ENCODE data around the gene TWNK. TPM values are rescaled to one million over a fixed set of nuclear protein-coding genes. Genes with fewer than 3 reads are reported as not detected.

Gene TWNK
- total and polyA plus RNA-seq, 10 donors = 5.6 to 9.9 (median 8.2) TPM

DNA sequence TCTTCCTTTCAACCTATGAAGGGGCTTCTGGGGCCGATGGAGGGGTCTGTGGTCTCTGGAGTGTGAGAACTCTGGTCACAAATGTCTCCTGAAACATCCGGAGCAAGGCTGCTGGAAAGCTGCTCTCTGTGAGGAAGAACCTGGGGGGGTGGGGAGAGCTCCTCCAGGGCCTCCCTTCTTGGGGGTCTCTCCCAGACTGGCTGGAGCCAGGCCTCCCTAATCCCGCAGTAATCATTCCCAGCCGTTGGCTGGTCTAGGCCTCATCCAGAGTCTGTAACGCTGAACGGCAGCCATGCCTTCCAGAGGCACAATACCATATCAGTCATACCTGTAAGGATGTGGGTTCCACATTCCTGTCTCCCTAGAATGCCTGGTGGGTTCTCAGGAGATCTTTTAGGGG is 7.8 kb downstream of the TWNK start:
- TF ChIP-seq POLR2AphosphoS5 (IDR thresholded peaks at IDR 0.05) (no peak), CTCF (IDR thresholded peaks at IDR 0.05 in 8 of 11, conservative IDR thresholded peaks at IDR 0.05 in 3 of 11) (no peak), POLR2A (IDR thresholded peaks at IDR 0.05) (no peak)
- intact Hi-C loops (cut with DNase I; ENCODE audit: low total_unique reads) = no loop called here
- Histone ChIP-seq H3K4me1 (peaks cover 17 to 46% (median 32%) of the 10 kb centered on the region in 6 donors), H3K9me3 (no peaks in the 10 kb centered on the region), H3K4me3 (no peak overlapping the region), H3K27ac (peak overlapping the region in 1 of 8 donors; percentile 95), H3K36me3 (peaks cover 0 to 44% (median 30%) of the 10 kb centered on the region in 6 donors), H3K27me3 (replicated peaks in 1 of 7) (no peaks in the 10 kb centered on the region)
- 67 to 85% (median 78%) methylated on average over 6 of the region's 6 CpGs for WGBS, 5 donors
- no peak for DNase-seq

DNA sequence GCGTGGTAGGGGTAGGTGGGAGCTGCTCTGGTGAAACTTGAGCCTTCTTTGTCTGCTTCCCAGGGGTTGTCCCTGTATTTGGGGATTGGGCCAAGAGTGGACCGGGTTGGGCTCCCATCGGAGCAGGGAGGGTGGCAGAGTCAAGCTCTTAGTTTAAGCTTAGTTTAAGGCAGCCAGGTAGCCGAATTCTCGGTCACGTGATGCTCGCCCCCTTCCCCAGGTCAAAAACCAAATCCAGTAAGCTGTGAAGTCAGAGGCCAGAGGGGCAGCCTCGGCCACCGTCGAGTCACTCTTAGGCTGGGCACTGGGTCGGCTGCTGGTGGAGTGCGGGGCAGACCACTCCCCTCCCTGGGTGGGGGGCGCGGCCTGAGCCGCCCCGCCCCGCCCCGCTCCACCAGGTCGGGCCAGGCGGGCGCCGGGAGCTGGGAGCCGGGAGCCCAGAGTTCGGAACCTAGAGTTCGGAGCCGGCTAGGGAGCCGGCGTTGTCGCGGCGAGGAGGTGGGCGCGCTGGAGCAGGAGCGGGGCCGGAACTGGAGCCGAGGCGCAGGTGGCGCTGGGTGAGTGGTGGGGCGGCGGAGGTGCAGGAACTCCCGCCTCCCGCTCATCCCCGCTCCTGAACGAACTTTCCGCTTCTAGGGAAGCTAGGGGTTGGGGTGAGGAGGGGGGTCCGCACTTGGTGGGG is 9.5 kb downstream of the TWNK start:
- H3K36me3 ChIP-seq = peaks cover 0 to 28% (median 14%) of the 10 kb centered on the region in 6 donors
- no peaks in the 10 kb centered on the region for H3K9me3 ChIP-seq
- peak overlapping the region; percentile 64 to 91 (median 80) for H3K4me3 ChIP-seq
- no peaks in the 10 kb centered on the region for H3K27me3 ChIP-seq (replicated peaks in 1 of 7)
- H3K27ac ChIP-seq = peak overlapping the region; percentile 93 to 99 (median 98)
- DNase-seq = peak; percentile 91
- H3K4me1 ChIP-seq = peaks cover 17 to 56% (median 45%) of the 10 kb centered on the region in 6 donors
- TF ChIP-seq CTCF (IDR thresholded peaks at IDR 0.05 in 8 of 11, conservative IDR thresholded peaks at IDR 0.05 in 3 of 11) = peak in 1 of 11 experiments; percentile 7
- TF ChIP-seq POLR2AphosphoS5 (IDR thresholded peaks at IDR 0.05) = peak in 2 of 3 donors; percentile 3 to 54
- no peak for TF ChIP-seq POLR2A (IDR thresholded peaks at IDR 0.05)
- intact Hi-C loops (cut with DNase I; ENCODE audit: low total_unique reads) = no loop called here
- 4 to 8% (median 5%) methylated on average over 23 to 46 of the region's 46 CpGs for WGBS, 5 donors

DNA sequence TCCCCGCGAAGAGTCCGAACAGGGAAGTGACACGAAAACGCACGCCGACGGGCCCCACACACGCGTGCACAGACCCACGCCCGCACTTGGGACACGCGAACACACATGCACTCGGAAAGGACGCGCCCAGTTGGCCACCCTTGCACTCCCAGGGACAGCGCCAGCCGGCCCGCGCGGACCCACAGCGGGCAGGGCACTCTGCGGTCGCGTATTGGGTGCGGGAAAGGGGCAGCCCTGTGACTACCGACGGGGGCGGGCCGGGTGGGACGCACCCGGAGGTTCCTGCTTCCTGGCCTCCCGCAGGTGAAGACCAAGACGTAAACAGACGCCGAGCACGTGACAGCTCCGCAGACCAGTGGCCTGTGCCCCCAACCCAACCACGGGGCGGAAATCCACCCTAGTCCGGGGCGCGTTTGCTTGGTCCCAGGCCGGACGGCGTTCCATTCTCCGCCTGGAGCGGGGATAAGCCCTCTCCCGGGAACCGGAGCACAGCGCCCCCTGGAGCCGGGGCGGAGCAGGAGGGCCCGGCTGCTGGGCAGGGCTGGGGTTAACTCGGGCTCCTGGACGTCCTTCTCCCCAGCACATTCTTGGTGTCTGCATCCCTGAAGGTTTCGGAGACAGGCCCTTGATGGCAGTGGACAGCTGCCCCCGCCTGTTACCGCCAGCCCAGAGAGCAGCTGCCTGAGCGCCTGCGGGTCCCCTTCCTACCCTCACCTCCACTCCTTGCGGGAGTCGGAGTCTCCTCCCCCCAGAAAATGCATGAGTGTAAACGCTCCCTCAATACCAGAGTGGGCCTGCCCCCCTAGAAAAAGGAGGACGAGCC is 10.2 kb downstream of the TWNK start:
- TF ChIP-seq POLR2AphosphoS5 (IDR thresholded peaks at IDR 0.05) = peak; percentile 67 to 76 (median 74)
- no peak for TF ChIP-seq POLR2A (IDR thresholded peaks at IDR 0.05)
- TF ChIP-seq CTCF (IDR thresholded peaks at IDR 0.05 in 8 of 11, conservative IDR thresholded peaks at IDR 0.05 in 3 of 11) = peak; percentile 69 to 93 (median 87)
- Histone ChIP-seq H3K4me1 (peaks cover 17 to 63% (median 52%) of the 10 kb centered on the region in 6 donors), H3K36me3 (peaks cover 0 to 24% (median 13%) of the 10 kb centered on the region in 6 donors), H3K9me3 (no peaks in the 10 kb centered on the region), H3K4me3 (peak overlapping the region; percentile 64 to 91 (median 80)), H3K27ac (peak overlapping the region; percentile 93 to 99 (median 98)), H3K27me3 (replicated peaks in 1 of 7) (no peaks in the 10 kb centered on the region)
- 0 to 1% (median 1%) methylated on average over 31 to 66 of the region's 66 CpGs for WGBS, 5 donors
- peak; percentile 95 for DNase-seq
- intact Hi-C loops (cut with DNase I; ENCODE audit: low total_unique reads) = no loop called here
